Stimulated activated effector memory CD8-positive, alpha-beta T cell treated with anti-CD3 and anti-CD28 coated beads, Interleukin-12 subunit alpha, Interleukin-12 subunit beta, amount 100 ng/mL, for 72 hours (primary cell): ENCODE measurements around the gene INSYN2B.
"Not testable (repeated sequence)": the region's sequence is repeated elsewhere in the genome, so short reads cannot be mapped to it uniquely, and the experiment has no call there.

Experiments used
- ATAC-seq: fragments of 150-1000 bp; cut with Tn5 transposase; 2 replicates; pipeline ENCODE4 v1.10.0; 2021
- DNase-seq, 2 donors: peaks; one replicate each; pipeline ENCODE4 v3.0.0; 2021 to 2022; ENCODE audit warnings: low spot score in 2 of 2
- H3K27ac Mint-ChIP-seq: one replicate; pipeline ENCODE4 v1.8.0; 2022; ENCODE audit warnings: mild to moderate bottlenecking, mixed read lengths
- H3K36me3 Mint-ChIP-seq: one replicate; pipeline ENCODE4 v1.8.0; 2022; ENCODE audit warnings: mild to moderate bottlenecking, mixed read lengths
- H3K4me1 Mint-ChIP-seq: one replicate; pipeline ENCODE4 v1.8.0; 2022; ENCODE audit warnings: mixed read lengths
- H3K4me3 Mint-ChIP-seq: one replicate; pipeline ENCODE4 v1.8.0; 2022; ENCODE audit warnings: mild to moderate bottlenecking, mixed read lengths
- H3K9me3 Mint-ChIP-seq: one replicate; pipeline ENCODE4 v1.8.0; 2022; ENCODE audit warnings: mixed read lengths

Gene INSYN2B

GRCh38 chr5:169953196-169953595 is 27.1 kb downstream of the INSYN2B start:
- H3K4me1 Mint-ChIP-seq: peaks cover 14% of the 10 kb centered on the region
- not testable (repeated sequence) for ATAC-seq, DNase-seq, H3K27ac Mint-ChIP-seq, H3K4me3 Mint-ChIP-seq, H3K9me3 Mint-ChIP-seq
- peaks cover 26% of the 10 kb centered on the region for H3K36me3 Mint-ChIP-seq

- H3K4me3 Mint-ChIP-seq: no peak overlapping the region
- peaks cover 34% of the 10 kb centered on the region for H3K36me3 Mint-ChIP-seq
- no peak for DNase-seq
- H3K4me1 Mint-ChIP-seq: peaks cover 30% of the 10 kb centered on the region
- H3K27ac Mint-ChIP-seq: no peak overlapping the region
- ATAC-seq: no peak
- H3K9me3 Mint-ChIP-seq: no peaks in the 10 kb centered on the region
Observed at GRCh38 chr5:169950333-169950732, 30.0 kb downstream of the INSYN2B start.

GRCh38 chr5:169946743-169947295 is 33.5 kb downstream of the INSYN2B start:
- ATAC-seq (no peak), DNase-seq (no peak)
- H3K4me3 Mint-ChIP-seq: no peak overlapping the region
- no peaks in the 10 kb centered on the region for H3K9me3 Mint-ChIP-seq
- H3K4me1 Mint-ChIP-seq: peaks cover 37% of the 10 kb centered on the region
- peak overlapping the region; percentile 68 for H3K27ac Mint-ChIP-seq
- H3K36me3 Mint-ChIP-seq: peaks cover 26% of the 10 kb centered on the region

GRCh38 chr5:169945831-169946261 is 34.4 kb downstream of the INSYN2B start:
- no peak for DNase-seq
- Mint-ChIP-seq H3K27ac (peak overlapping the region; percentile 68), H3K4me3 (no peak overlapping the region), H3K9me3 (no peaks in the 10 kb centered on the region), H3K4me1 (peaks cover 42% of the 10 kb centered on the region), H3K36me3 (peaks cover 26% of the 10 kb centered on the region)
- ATAC-seq: no peak

GRCh38 chr5:169944922-169945680 is 35.2 kb downstream of the INSYN2B start:
- ATAC-seq (no peak), DNase-seq (no peak)
- peaks cover 25% of the 10 kb centered on the region for H3K36me3 Mint-ChIP-seq
- H3K27ac Mint-ChIP-seq: peak overlapping the region; percentile 68
- no peaks in the 10 kb centered on the region for H3K9me3 Mint-ChIP-seq
- no peak overlapping the region for H3K4me3 Mint-ChIP-seq
- peaks cover 42% of the 10 kb centered on the region for H3K4me1 Mint-ChIP-seq

GRCh38 chr5:169944115-169944514 is 36.2 kb downstream of the INSYN2B start:
- peaks cover 19% of the 10 kb centered on the region for H3K36me3 Mint-ChIP-seq
- no peak for ATAC-seq
- no peaks in the 10 kb centered on the region for H3K9me3 Mint-ChIP-seq
- H3K4me1 Mint-ChIP-seq: peaks cover 37% of the 10 kb centered on the region
- H3K4me3 Mint-ChIP-seq: no peak overlapping the region
- DNase-seq: no peak
- peak overlapping the region; percentile 70 for H3K27ac Mint-ChIP-seq

GRCh38 chr5:169943026-169943425 is 37.3 kb downstream of the INSYN2B start:
- Mint-ChIP-seq H3K27ac (no peak overlapping the region), H3K9me3 (no peaks in the 10 kb centered on the region), H3K4me1 (peaks cover 36% of the 10 kb centered on the region), H3K4me3 (no peak overlapping the region), H3K36me3 (peaks cover 19% of the 10 kb centered on the region)
- ATAC-seq: no peak
- no peak for DNase-seq

GRCh38 chr5:169942181-169942580 is 38.1 kb downstream of the INSYN2B start:
- H3K27ac Mint-ChIP-seq: no peak overlapping the region
- no peaks in the 10 kb centered on the region for H3K9me3 Mint-ChIP-seq
- DNase-seq: no peak
- peaks cover 36% of the 10 kb centered on the region for H3K4me1 Mint-ChIP-seq
- H3K36me3 Mint-ChIP-seq: peaks cover 22% of the 10 kb centered on the region
- no peak overlapping the region for H3K4me3 Mint-ChIP-seq
- ATAC-seq: no peak

- H3K9me3 Mint-ChIP-seq: no peaks in the 10 kb centered on the region
- DNase-seq (no peak), ATAC-seq (no peak)
- peak overlapping the region; percentile 64 for H3K27ac Mint-ChIP-seq
- H3K36me3 Mint-ChIP-seq: peaks cover 26% of the 10 kb centered on the region
- H3K4me1 Mint-ChIP-seq: peaks cover 31% of the 10 kb centered on the region
- H3K4me3 Mint-ChIP-seq: no peak overlapping the region
Observed at GRCh38 chr5:169941542-169941941, 38.8 kb downstream of the INSYN2B start.

GRCh38 chr5:169939731-169940130 is 40.6 kb downstream of the INSYN2B start:
- H3K36me3 Mint-ChIP-seq: peaks cover 37% of the 10 kb centered on the region
- H3K4me1 Mint-ChIP-seq: peaks cover 23% of the 10 kb centered on the region
- ATAC-seq (no peak), DNase-seq (no peak)
- no peak overlapping the region for H3K27ac Mint-ChIP-seq
- no peak overlapping the region for H3K4me3 Mint-ChIP-seq
- no peaks in the 10 kb centered on the region for H3K9me3 Mint-ChIP-seq

GRCh38 chr5:169938439-169938838 is 41.9 kb downstream of the INSYN2B start:
- peaks cover 40% of the 10 kb centered on the region for H3K36me3 Mint-ChIP-seq
- no peaks in the 10 kb centered on the region for H3K9me3 Mint-ChIP-seq
- no peak for ATAC-seq
- H3K4me3 Mint-ChIP-seq: no peak overlapping the region
- H3K27ac Mint-ChIP-seq: no peak overlapping the region
- peaks cover 27% of the 10 kb centered on the region for H3K4me1 Mint-ChIP-seq
- no peak for DNase-seq

GRCh38 chr5:169935762-169936161 is 44.5 kb downstream of the INSYN2B start:
- DNase-seq (no peak), ATAC-seq (no peak)
- H3K4me3 Mint-ChIP-seq: no peak overlapping the region
- H3K4me1 Mint-ChIP-seq: peaks cover 46% of the 10 kb centered on the region
- H3K9me3 Mint-ChIP-seq: no peaks in the 10 kb centered on the region
- peak overlapping the region; percentile 17 for H3K27ac Mint-ChIP-seq
- peaks cover 45% of the 10 kb centered on the region for H3K36me3 Mint-ChIP-seq

GRCh38 chr5:169934990-169935389 is 45.3 kb downstream of the INSYN2B start:
- Mint-ChIP-seq H3K36me3 (peaks cover 45% of the 10 kb centered on the region), H3K27ac (no peak overlapping the region), H3K4me3 (no peak overlapping the region), H3K4me1 (peaks cover 52% of the 10 kb centered on the region), H3K9me3 (no peaks in the 10 kb centered on the region)
- DNase-seq (no peak), ATAC-seq (no peak)

- Mint-ChIP-seq H3K4me1 (peaks cover 52% of the 10 kb centered on the region), H3K4me3 (no peak overlapping the region), H3K9me3 (no peaks in the 10 kb centered on the region), H3K27ac (peak overlapping the region; percentile 24), H3K36me3 (peaks cover 45% of the 10 kb centered on the region)
- DNase-seq (no peak), ATAC-seq (no peak)
Observed at GRCh38 chr5:169933616-169934015, 46.7 kb downstream of the INSYN2B start.

- Mint-ChIP-seq H3K36me3 (peaks cover 41% of the 10 kb centered on the region), H3K4me3 (no peak overlapping the region), H3K9me3 (no peaks in the 10 kb centered on the region), H3K27ac (no peak overlapping the region), H3K4me1 (peaks cover 57% of the 10 kb centered on the region)
- ATAC-seq: no peak
- no peak for DNase-seq
Observed at GRCh38 chr5:169933127-169933526, 47.2 kb downstream of the INSYN2B start.

- DNase-seq (no peak), ATAC-seq (peak; percentile 74)
- no peak overlapping the region for H3K4me3 Mint-ChIP-seq
- H3K27ac Mint-ChIP-seq: peak overlapping the region; percentile 75
- peaks cover 53% of the 10 kb centered on the region for H3K4me1 Mint-ChIP-seq
- H3K9me3 Mint-ChIP-seq: no peaks in the 10 kb centered on the region
- H3K36me3 Mint-ChIP-seq: peaks cover 9% of the 10 kb centered on the region
Observed at GRCh38 chr5:169923988-169924387, 56.3 kb downstream of the INSYN2B start.
